NCI-H2196 treated with DMSO at 0.1 percent for 48 hours (cell line): ENCODE data around the gene CD109.
"Not testable (repeated sequence)": the region's sequence is repeated elsewhere in the genome, so short reads cannot be mapped to it uniquely, and the experiment has no call there.

Source experiments
- DNase-seq: peaks from one replicate; lab custom pipeline; 2025; ENCODE audit not compliant: unreplicated experiment; lab: John Stamatoyannopoulos, UW

CD109 gene

GRCh38 chr6:73683574-73683973 lies 12.4 kb upstream of the CD109 start:
- not testable (repeated sequence) for DNase-seq

- DNase-seq = no peak
Measured at GRCh38 chr6:73688351-73688750, 7.7 kb upstream of the CD109 start.

- DNase-seq = no peak
Measured at GRCh38 chr6:73690056-73690455, 5.9 kb upstream of the CD109 start.

- DNase-seq = no peak
Measured at GRCh38 chr6:73691512-73691911, 4.5 kb upstream of the CD109 start.

- DNase-seq = no peak
Measured at GRCh38 chr6:73694711-73695411, 1.1 kb upstream of the CD109 start.

- no peak for DNase-seq
Measured at GRCh38 chr6:73696966-73697655, 1.1 kb downstream of the CD109 start.

GRCh38 chr6:73699676-73700459 lies 3.9 kb downstream of the CD109 start:
- no peak for DNase-seq

- DNase-seq = no peak
Measured at GRCh38 chr6:73702444-73702843, 6.4 kb downstream of the CD109 start.

- DNase-seq = no peak
Measured at GRCh38 chr6:73703466-73703865, 7.5 kb downstream of the CD109 start.

GRCh38 chr6:73704260-73704659 lies 8.3 kb downstream of the CD109 start:
- no peak for DNase-seq

GRCh38 chr6:73704798-73705197 lies 8.8 kb downstream of the CD109 start:
- no peak for DNase-seq

GRCh38 chr6:73706971-73707370 lies 11.0 kb downstream of the CD109 start:
- no peak for DNase-seq

GRCh38 chr6:73710470-73710869 lies 14.5 kb downstream of the CD109 start:
- no peak for DNase-seq

- DNase-seq = no peak
Measured at GRCh38 chr6:73710948-73711347, 14.9 kb downstream of the CD109 start.

- DNase-seq = no peak
Measured at GRCh38 chr6:73712535-73713173, 16.7 kb downstream of the CD109 start.

GRCh38 chr6:73713426-73714147 lies 17.6 kb downstream of the CD109 start:
- DNase-seq = no peak

- DNase-seq = not testable (repeated sequence)
Measured at GRCh38 chr6:73715111-73715508, 19.1 kb downstream of the CD109 start.

- DNase-seq = no peak
Measured at GRCh38 chr6:73719046-73719445, 23.0 kb downstream of the CD109 start.

- no peak for DNase-seq
Measured at GRCh38 chr6:73722318-73723060, 26.5 kb downstream of the CD109 start.

GRCh38 chr6:73723480-73723879 lies 27.5 kb downstream of the CD109 start:
- DNase-seq = not testable (repeated sequence)
